ENCODE results near the gene FILIP1L.

The FILIP1L gene

GRCh38 chr3:99958222-99958912 is 155.9 kb downstream of the FILIP1L start:
- in situ Hi-C loops (cut with HindIII; ENCODE audit: low pct_ligation_motif_present, low sequenced_read_pairs): no loop called here
- Histone ChIP-seq H3K36me3 (replicated peaks) (no peaks in the 10 kb centered on the region), H3K27ac (no peak overlapping the region), H3K27me3 (replicated peaks) (no peaks in the 10 kb centered on the region), H3K4me3 (ENCODE audit: low read depth, low read length) (no peak overlapping the region)
- TF ChIP-seq, protein P1, sequence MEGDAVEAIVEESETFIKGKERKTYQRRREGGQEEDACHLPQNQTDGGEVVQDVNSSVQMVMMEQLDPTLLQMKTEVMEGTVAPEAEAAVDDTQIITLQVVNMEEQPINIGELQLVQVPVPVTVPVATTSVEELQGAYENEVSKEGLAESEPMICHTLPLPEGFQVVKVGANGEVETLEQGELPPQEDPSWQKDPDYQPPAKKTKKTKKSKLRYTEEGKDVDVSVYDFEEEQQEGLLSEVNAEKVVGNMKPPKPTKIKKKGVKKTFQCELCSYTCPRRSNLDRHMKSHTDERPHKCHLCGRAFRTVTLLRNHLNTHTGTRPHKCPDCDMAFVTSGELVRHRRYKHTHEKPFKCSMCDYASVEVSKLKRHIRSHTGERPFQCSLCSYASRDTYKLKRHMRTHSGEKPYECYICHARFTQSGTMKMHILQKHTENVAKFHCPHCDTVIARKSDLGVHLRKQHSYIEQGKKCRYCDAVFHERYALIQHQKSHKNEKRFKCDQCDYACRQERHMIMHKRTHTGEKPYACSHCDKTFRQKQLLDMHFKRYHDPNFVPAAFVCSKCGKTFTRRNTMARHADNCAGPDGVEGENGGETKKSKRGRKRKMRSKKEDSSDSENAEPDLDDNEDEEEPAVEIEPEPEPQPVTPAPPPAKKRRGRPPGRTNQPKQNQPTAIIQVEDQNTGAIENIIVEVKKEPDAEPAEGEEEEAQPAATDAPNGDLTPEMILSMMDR (IDR thresholded peaks at IDR 0.05; ENCODE audit: low read depth, low read length, missing control alignments): no peak
- DNase-seq: no peak

DNA sequence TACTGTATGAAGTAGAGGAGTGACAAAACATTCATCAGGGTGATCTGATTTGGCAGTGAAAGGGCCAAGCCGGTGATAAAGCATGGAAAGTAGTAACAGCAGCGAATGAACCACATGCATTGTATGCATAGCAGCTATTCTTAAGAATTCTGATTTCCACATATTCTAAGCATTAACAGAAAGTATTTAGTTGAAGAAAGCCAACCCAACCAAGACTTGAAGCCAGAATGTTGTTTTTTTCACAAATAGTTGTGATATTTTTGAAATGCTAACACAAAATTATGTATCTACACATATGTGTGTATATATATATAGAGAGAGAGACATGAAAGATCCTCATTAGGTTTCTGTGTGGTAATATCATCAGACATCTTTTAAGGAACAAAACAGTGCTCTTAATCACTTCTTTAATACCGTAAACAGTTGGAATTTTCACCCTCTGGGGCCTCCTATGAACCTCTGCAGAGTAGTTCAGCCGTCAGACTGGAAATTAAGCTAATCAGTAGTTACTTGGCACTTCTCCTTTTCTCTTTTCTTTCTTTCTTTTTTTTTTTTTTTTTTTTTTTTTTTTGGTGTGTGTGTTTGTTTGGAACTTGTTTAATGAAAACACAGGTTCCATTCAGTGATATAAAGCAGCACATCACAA is 157.0 kb downstream of the FILIP1L start:
- H3K36me3 ChIP-seq (replicated peaks): no peaks in the 10 kb centered on the region
- DNase-seq: no peak
- no peak overlapping the region for H3K4me3 ChIP-seq (ENCODE audit: low read depth, low read length)
- H3K27ac ChIP-seq: no peak overlapping the region
- TF ChIP-seq, protein P1 (IDR thresholded peaks at IDR 0.05; ENCODE audit: low read depth, low read length, missing control alignments): no peak
- no peaks in the 10 kb centered on the region for H3K27me3 ChIP-seq (replicated peaks)
- in situ Hi-C loops (cut with HindIII; ENCODE audit: low pct_ligation_motif_present, low sequenced_read_pairs): no loop called here

- Histone ChIP-seq H3K36me3 (replicated peaks) (no peaks in the 10 kb centered on the region), H3K27me3 (replicated peaks) (no peaks in the 10 kb centered on the region), H3K4me3 (ENCODE audit: low read depth, low read length) (no peak overlapping the region), H3K27ac (no peak overlapping the region)
- TF ChIP-seq, protein P1 (IDR thresholded peaks at IDR 0.05; ENCODE audit: low read depth, low read length, missing control alignments): no peak
- DNase-seq: no peak
- in situ Hi-C loops (cut with HindIII; ENCODE audit: low pct_ligation_motif_present, low sequenced_read_pairs): no loop called here
These were observed 158.3 kb downstream of the FILIP1L start for GRCh38 chr3:99955773-99956562.

DNA sequence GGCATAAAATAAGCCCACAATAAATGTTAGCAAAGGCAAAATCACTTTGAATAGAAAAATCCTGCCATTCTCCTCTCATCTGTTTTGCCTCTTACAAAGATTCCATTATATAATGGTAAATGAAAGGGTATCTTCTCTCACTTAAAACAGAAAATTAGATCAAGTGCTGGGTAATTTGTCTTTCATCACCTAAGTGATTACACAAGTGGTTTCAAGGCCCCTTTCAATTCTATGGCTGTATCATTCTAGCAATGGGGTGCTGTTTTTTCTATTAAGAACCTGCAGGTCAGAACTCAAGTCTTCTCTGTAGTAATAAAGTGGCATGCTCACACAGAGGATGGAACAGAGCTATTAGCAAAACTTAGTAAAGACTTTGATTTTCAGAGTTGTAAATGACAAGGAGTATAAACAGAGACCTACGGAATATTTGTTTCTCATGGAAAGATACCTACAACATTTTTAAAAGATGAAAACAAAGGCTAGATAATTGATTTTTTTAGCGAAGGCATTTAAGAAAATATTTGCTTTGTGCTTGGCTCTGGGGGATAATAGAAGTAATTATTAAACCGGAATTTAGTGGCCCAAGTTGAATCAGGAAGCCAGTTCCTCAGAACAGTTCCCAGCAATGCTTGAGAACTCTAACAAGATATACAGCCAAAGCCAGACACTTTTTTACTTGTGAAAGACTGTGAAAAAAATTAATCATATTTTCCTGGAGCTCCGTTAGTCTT is 159.2 kb downstream of the FILIP1L start:
- no peak overlapping the region for H3K27ac ChIP-seq
- H3K4me3 ChIP-seq (ENCODE audit: low read depth, low read length): no peak overlapping the region
- in situ Hi-C loops (cut with HindIII; ENCODE audit: low pct_ligation_motif_present, low sequenced_read_pairs): no loop called here
- no peaks in the 10 kb centered on the region for H3K27me3 ChIP-seq (replicated peaks)
- DNase-seq: no peak
- no peaks in the 10 kb centered on the region for H3K36me3 ChIP-seq (replicated peaks)
- TF ChIP-seq, protein P1 (IDR thresholded peaks at IDR 0.05; ENCODE audit: low read depth, low read length, missing control alignments): no peak

- Histone ChIP-seq H3K36me3 (replicated peaks) (no peaks in the 10 kb centered on the region), H3K27me3 (replicated peaks) (no peaks in the 10 kb centered on the region), H3K4me3 (ENCODE audit: low read depth, low read length) (no peak overlapping the region), H3K27ac (no peak overlapping the region)
- no peak for DNase-seq
- TF ChIP-seq, protein P1 (IDR thresholded peaks at IDR 0.05; ENCODE audit: low read depth, low read length, missing control alignments): no peak
- in situ Hi-C loops (cut with HindIII; ENCODE audit: low pct_ligation_motif_present, low sequenced_read_pairs): no loop called here
These were observed 160.7 kb downstream of the FILIP1L start for GRCh38 chr3:99953596-99953995.
